ENCODE data around the gene GLB1L3.

- TF ChIP-seq CTCF (IDR thresholded peaks at IDR 0.05) (no peak), POLR2A (IDR thresholded peaks at IDR 0.05) (no peak)
Measured at GRCh38 chr11:134333312-134333711, 57.1 kb downstream of the GLB1L3 start.

Data from lower leg skin (tissue), 3 donors.